T-helper 17 cell (primary cell): Measurements from ENCODE around the gene S1PR2. TPM values are rescaled to one million over a fixed set of nuclear protein-coding genes. Genes with fewer than 3 reads are reported as not detected.
A peak's percentile ranks its signal among the peaks of the same experiment; 100 is the strongest.

ENCODE experiments used
- ATAC-seq: fragments of 150-1000 bp; cut with Tn5 transposase; 2 replicates; pipeline ENCODE4 v1.10.0; 2021; ENCODE audit warnings: mild to moderate bottlenecking, moderate library complexity
- DNase-seq, 3 donors: peaks; one replicate each; pipeline versions ENCODE4 v3.0.0 to v3.0.0-alpha.2; 2020 to 2021
- H3K9me3 ChIP-seq: one replicate; pipeline ENCODE4 v1.7.0; 2013; ENCODE audit warnings: low read length, mild to moderate bottlenecking; ENCODE audit not compliant: control insufficient read depth, poor library complexity, severe bottlenecking
- H3K27ac Mint-ChIP-seq: one replicate; pipeline ENCODE4 v1.8.0; 2022; ENCODE audit warnings: mild to moderate bottlenecking, moderate library complexity, mixed read lengths
- H3K27me3 Mint-ChIP-seq: one replicate; pipeline ENCODE4 v1.8.0; 2022; ENCODE audit warnings: mixed read lengths
- H3K36me3 Mint-ChIP-seq: one replicate; pipeline ENCODE4 v1.8.0; 2022; ENCODE audit warnings: low read depth, mixed read lengths
- H3K4me1 Mint-ChIP-seq: one replicate; pipeline ENCODE4 v1.8.0; 2022; ENCODE audit warnings: mild to moderate bottlenecking, mixed read lengths
- H3K4me3 Mint-ChIP-seq: one replicate; pipeline ENCODE4 v1.8.0; 2022; ENCODE audit warnings: mild to moderate bottlenecking, moderate library complexity, mixed read lengths
- total RNA-seq, 4 donors: library from RNA in 2 of 4; stranded (reverse) in 2 of 4; gene quantifications; one replicate each; pipeline ENCODE4 v1.2.3 and lab custom pipeline; 2022 to 2026

Gene S1PR2
- total RNA-seq, 2 donors from 2014 or later: 14.2 to 18.1 TPM

- no peaks in the 10 kb centered on the region for H3K36me3 Mint-ChIP-seq
- no peak overlapping the region for H3K27ac Mint-ChIP-seq
- DNase-seq: no peak
Measured at GRCh38 chr19:10262771-10263170, 31.6 kb upstream of the S1PR2 start.

GRCh38 chr19:10260141-10260584, 29.0 kb upstream of the S1PR2 start:
- ATAC-seq (peak; percentile 43), DNase-seq (peak in 1 of 3 donors; percentile 19)
- H3K9me3 ChIP-seq: no peaks in the 10 kb centered on the region
- Mint-ChIP-seq H3K4me3 (no peak overlapping the region), H3K36me3 (peaks cover 10% of the 10 kb centered on the region), H3K27me3 (no peaks in the 10 kb centered on the region), H3K4me1 (peaks cover 8% of the 10 kb centered on the region), H3K27ac (peak overlapping the region; percentile 57)

More at GRCh38 chr19:10262771-10263170, 31.6 kb upstream of the S1PR2 start:
- H3K4me3 Mint-ChIP-seq: no peak overlapping the region
- H3K27me3 Mint-ChIP-seq: no peaks in the 10 kb centered on the region
- no peak for ATAC-seq
- no peaks in the 10 kb centered on the region for H3K9me3 ChIP-seq
- no peaks in the 10 kb centered on the region for H3K4me1 Mint-ChIP-seq

GRCh38 chr19:10259162-10259905, 28.2 kb upstream of the S1PR2 start:
- H3K4me3 Mint-ChIP-seq: no peak overlapping the region
- H3K27ac Mint-ChIP-seq: peak overlapping the region; percentile 57

GRCh38 chr19:10258080-10258710, 27.1 kb upstream of the S1PR2 start:
- Mint-ChIP-seq H3K36me3 (peaks cover 14% of the 10 kb centered on the region), H3K27ac (peak overlapping the region; percentile 27), H3K27me3 (no peaks in the 10 kb centered on the region), H3K4me1 (peaks cover 13% of the 10 kb centered on the region), H3K4me3 (no peak overlapping the region)
- ATAC-seq: no peak
- no peaks in the 10 kb centered on the region for H3K9me3 ChIP-seq
- DNase-seq: no peak

More at GRCh38 chr19:10259162-10259905, 28.2 kb upstream of the S1PR2 start:
- H3K9me3 ChIP-seq: no peaks in the 10 kb centered on the region
- peaks cover 8% of the 10 kb centered on the region for H3K4me1 Mint-ChIP-seq
- DNase-seq (peak; percentile 66 to 83 (median 75)), ATAC-seq (peak; percentile 91)
- peaks cover 10% of the 10 kb centered on the region for H3K36me3 Mint-ChIP-seq
- H3K27me3 Mint-ChIP-seq: no peaks in the 10 kb centered on the region

- Mint-ChIP-seq H3K27ac (no peak overlapping the region), H3K27me3 (no peaks in the 10 kb centered on the region), H3K36me3 (peaks cover 14% of the 10 kb centered on the region), H3K4me3 (no peak overlapping the region), H3K4me1 (peaks cover 13% of the 10 kb centered on the region)
- H3K9me3 ChIP-seq: no peaks in the 10 kb centered on the region
- ATAC-seq (no peak), DNase-seq (no peak)
Measured at GRCh38 chr19:10256970-10257615, 26.0 kb upstream of the S1PR2 start.

- Mint-ChIP-seq H3K4me1 (peaks cover 16% of the 10 kb centered on the region), H3K36me3 (peaks cover 16% of the 10 kb centered on the region), H3K4me3 (no peak overlapping the region), H3K27me3 (no peaks in the 10 kb centered on the region), H3K27ac (no peak overlapping the region)
- no peak for ATAC-seq
- no peak for DNase-seq
- no peaks in the 10 kb centered on the region for H3K9me3 ChIP-seq
Measured at GRCh38 chr19:10256551-10256950, 25.4 kb upstream of the S1PR2 start.

- no peak for ATAC-seq
- no peak overlapping the region for H3K4me3 Mint-ChIP-seq
Measured at GRCh38 chr19:10255358-10255757, 24.2 kb upstream of the S1PR2 start.

GRCh38 chr19:10254244-10254643, 23.1 kb upstream of the S1PR2 start:
- H3K36me3 Mint-ChIP-seq: peaks cover 16% of the 10 kb centered on the region
- no peaks in the 10 kb centered on the region for H3K27me3 Mint-ChIP-seq
- ATAC-seq: no peak
- no peak overlapping the region for H3K4me3 Mint-ChIP-seq
- H3K27ac Mint-ChIP-seq: no peak overlapping the region
- no peak for DNase-seq
- H3K9me3 ChIP-seq: no peaks in the 10 kb centered on the region
- peaks cover 19% of the 10 kb centered on the region for H3K4me1 Mint-ChIP-seq

More at GRCh38 chr19:10255358-10255757, 24.2 kb upstream of the S1PR2 start:
- Mint-ChIP-seq H3K27ac (no peak overlapping the region), H3K4me1 (peaks cover 17% of the 10 kb centered on the region), H3K27me3 (no peaks in the 10 kb centered on the region), H3K36me3 (peaks cover 16% of the 10 kb centered on the region)
- no peaks in the 10 kb centered on the region for H3K9me3 ChIP-seq
- no peak for DNase-seq

- Mint-ChIP-seq H3K4me3 (peak overlapping the region; percentile 97), H3K27me3 (no peaks in the 10 kb centered on the region), H3K27ac (peak overlapping the region; percentile 91), H3K4me1 (peaks cover 19% of the 10 kb centered on the region), H3K36me3 (peaks cover 16% of the 10 kb centered on the region)
- no peaks in the 10 kb centered on the region for H3K9me3 ChIP-seq
- DNase-seq (no peak), ATAC-seq (no peak)
Measured at GRCh38 chr19:10252707-10253106, 21.6 kb upstream of the S1PR2 start.

- Mint-ChIP-seq H3K4me3 (peak within 1 kb of the TSS; percentile 97), H3K27me3 (no peaks in the 10 kb centered on the region), H3K4me1 (peaks cover 13% of the 10 kb centered on the region), H3K27ac (peak within 1 kb of the TSS; percentile 91), H3K36me3 (peaks cover 10% of the 10 kb centered on the region)
- no peaks in the 10 kb centered on the region for H3K9me3 ChIP-seq
- DNase-seq: peak; percentile 86 to 91 (median 91)
- peak; percentile 97 for ATAC-seq
Measured at GRCh38 chr19:10251792-10252694, 20.9 kb upstream of the S1PR2 start, which contains the start of gene MRPL4. Gene MRPL4 (plus strand): TSS chr19:10252214. CDS start chr19:10252254, 40 bp downstream.

- H3K4me1 Mint-ChIP-seq: peaks cover 6% of the 10 kb centered on the region
- no peak for DNase-seq
- no peak overlapping the region for H3K4me3 Mint-ChIP-seq
- no peaks in the 10 kb centered on the region for H3K9me3 ChIP-seq
- no peak for ATAC-seq
- H3K27me3 Mint-ChIP-seq: no peaks in the 10 kb centered on the region
- H3K36me3 Mint-ChIP-seq: no peaks in the 10 kb centered on the region
- peak overlapping the region; percentile 43 for H3K27ac Mint-ChIP-seq
Measured at GRCh38 chr19:10246511-10246910, 15.4 kb upstream of the S1PR2 start.

GRCh38 chr19:10245189-10245939, 14.2 kb upstream of the S1PR2 start:
- Mint-ChIP-seq H3K36me3 (no peaks in the 10 kb centered on the region), H3K27ac (peak overlapping the region; percentile 62), H3K4me3 (no peak overlapping the region), H3K27me3 (no peaks in the 10 kb centered on the region), H3K4me1 (peaks cover 6% of the 10 kb centered on the region)
- ATAC-seq (no peak), DNase-seq (no peak)
- no peaks in the 10 kb centered on the region for H3K9me3 ChIP-seq
